Endodermal cell (in vitro differentiated cells): ENCODE measurements around the gene STRN3. TPM values are rescaled to one million over a fixed set of nuclear protein-coding genes. Genes with fewer than 3 reads are reported as not detected.

Experiments used
- DNase-seq: peaks from one replicate; pipeline ENCODE4 v3.0.0-alpha.2; 2017
- H3K27ac ChIP-seq: 2 replicates; pipeline ENCODE4 v1.5.1; 2013; ENCODE audit warnings: mild to moderate bottlenecking, low read depth, low read length, moderate library complexity
- H3K27me3 ChIP-seq: 2 replicates; pipeline ENCODE4 v1.6.1; 2013; ENCODE audit warnings: mild to moderate bottlenecking, low read length, moderate library complexity; ENCODE audit not compliant: insufficient read depth, control insufficient read depth, poor library complexity, severe bottlenecking
- H3K36me3 ChIP-seq: 2 replicates; pipeline ENCODE4 v1.7.0; 2013; ENCODE audit warnings: mild to moderate bottlenecking, low read length, moderate library complexity; ENCODE audit not compliant: control insufficient read depth, insufficient read depth
- H3K4me1 ChIP-seq: one replicate; pipeline ENCODE4 v1.7.0; 2013; ENCODE audit warnings: low read length; ENCODE audit not compliant: control insufficient read depth, insufficient read depth
- H3K4me3 ChIP-seq: 2 replicates; pipeline ENCODE4 v1.5.1; 2013; ENCODE audit warnings: mild to moderate bottlenecking, low read length, moderate library complexity
- H3K9ac ChIP-seq: 2 replicates; pipeline ENCODE4 v1.6.1; 2013; ENCODE audit warnings: mild to moderate bottlenecking, low read length, moderate library complexity; ENCODE audit not compliant: poor library complexity, severe bottlenecking; ENCODE audit errors: extremely low read depth
- H3K9me3 ChIP-seq: 2 replicates; pipeline ENCODE4 v1.6.1; 2013; ENCODE audit warnings: mild to moderate bottlenecking, low read length, moderate library complexity; ENCODE audit not compliant: control insufficient read depth
- H3K27ac Mint-ChIP-seq: 2 replicates; pipeline ENCODE4 v1.8.0; 2020; ENCODE audit warnings: mixed read lengths
- H3K27me3 Mint-ChIP-seq: 2 replicates; pipeline ENCODE4 v1.8.0; 2021; ENCODE audit warnings: mild to moderate bottlenecking, mixed read lengths; ENCODE audit not compliant: insufficient read depth
- H3K36me3 Mint-ChIP-seq: 2 replicates; pipeline ENCODE4 v1.8.0; 2020; ENCODE audit warnings: low read depth, mixed read lengths
- H3K4me1 Mint-ChIP-seq: 2 replicates; pipeline ENCODE4 v1.8.0; 2020; ENCODE audit warnings: mixed read lengths
- H3K4me3 Mint-ChIP-seq: 2 replicates; pipeline ENCODE4 v1.8.0; 2020; ENCODE audit warnings: mild to moderate bottlenecking, moderate library complexity, mixed read lengths
- H3K9me3 Mint-ChIP-seq: 2 replicates; pipeline ENCODE4 v1.8.0; 2020; ENCODE audit warnings: mild to moderate bottlenecking, mixed read lengths
- WGBS, 2 experiments: methylation state at CpG; one replicate each; pipeline versions ENCODE4 v1.1.5 to v1.1.7; 2013; ENCODE audit warnings: missing lambda C conversion rate in 2 of 2, mixed read lengths in 1 of 2; ENCODE audit not compliant: insufficient coverage in 1 of 2, insufficient read length in 1 of 2; 5-methylcytosine and 5-hydroxymethylcytosine counted together
- total RNA-seq, 2 donors: library from RNA; stranded (reverse); fragmentation: NEBNext Ultra II Directional in 1 of 2; extraction: Animal tissue kit (Norgen Biotek cat#: 25700) in 1 of 2; gene quantifications; 2 replicates in 1 of 2; 3 replicates in 1 of 2; pipeline ENCODE4 v1.2.1, GENCODE V29; 2021
- TF ChIP-seq, protein P1 (sequence below): fragments of 200-600 bp; sonication (generic); conservative IDR thresholded peaks from 2 replicates; pipeline ENCODE4 v1.5.0; 2021; ENCODE audit warnings: antibody characterized with exemption, mild to moderate bottlenecking

STRN3 gene
- total RNA-seq, 2 donors from 2014 or later = 56.5 to 58.9 TPM

- H3K9me3 Mint-ChIP-seq = no peaks in the 10 kb centered on the region
- Histone ChIP-seq H3K27ac (no peak overlapping the region), H3K4me3 (no peak overlapping the region), H3K9ac (no peak overlapping the region), H3K36me3 (peaks cover 74% of the 10 kb centered on the region), H3K27me3 (no peaks in the 10 kb centered on the region), H3K4me1 (no peaks in the 10 kb centered on the region), H3K9me3 (no peaks in the 10 kb centered on the region)
- H3K4me1 Mint-ChIP-seq = no peaks in the 10 kb centered on the region
- H3K36me3 Mint-ChIP-seq = peaks cover 28% of the 10 kb centered on the region
- no peak for DNase-seq
- 100% methylated on average over 1 of the region's 1 CpG; no CpG with 5 or more reads in 1 of the 2 experiments for WGBS, 2 experiments
- no peaks in the 10 kb centered on the region for H3K27me3 Mint-ChIP-seq
- H3K4me3 Mint-ChIP-seq = no peak overlapping the region
- TF ChIP-seq, protein P1, sequence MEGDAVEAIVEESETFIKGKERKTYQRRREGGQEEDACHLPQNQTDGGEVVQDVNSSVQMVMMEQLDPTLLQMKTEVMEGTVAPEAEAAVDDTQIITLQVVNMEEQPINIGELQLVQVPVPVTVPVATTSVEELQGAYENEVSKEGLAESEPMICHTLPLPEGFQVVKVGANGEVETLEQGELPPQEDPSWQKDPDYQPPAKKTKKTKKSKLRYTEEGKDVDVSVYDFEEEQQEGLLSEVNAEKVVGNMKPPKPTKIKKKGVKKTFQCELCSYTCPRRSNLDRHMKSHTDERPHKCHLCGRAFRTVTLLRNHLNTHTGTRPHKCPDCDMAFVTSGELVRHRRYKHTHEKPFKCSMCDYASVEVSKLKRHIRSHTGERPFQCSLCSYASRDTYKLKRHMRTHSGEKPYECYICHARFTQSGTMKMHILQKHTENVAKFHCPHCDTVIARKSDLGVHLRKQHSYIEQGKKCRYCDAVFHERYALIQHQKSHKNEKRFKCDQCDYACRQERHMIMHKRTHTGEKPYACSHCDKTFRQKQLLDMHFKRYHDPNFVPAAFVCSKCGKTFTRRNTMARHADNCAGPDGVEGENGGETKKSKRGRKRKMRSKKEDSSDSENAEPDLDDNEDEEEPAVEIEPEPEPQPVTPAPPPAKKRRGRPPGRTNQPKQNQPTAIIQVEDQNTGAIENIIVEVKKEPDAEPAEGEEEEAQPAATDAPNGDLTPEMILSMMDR = no peak
- no peak overlapping the region for H3K27ac Mint-ChIP-seq
These were observed 111.4 kb downstream of the STRN3 start for GRCh38 chr14:30914812-30915211.

DNA sequence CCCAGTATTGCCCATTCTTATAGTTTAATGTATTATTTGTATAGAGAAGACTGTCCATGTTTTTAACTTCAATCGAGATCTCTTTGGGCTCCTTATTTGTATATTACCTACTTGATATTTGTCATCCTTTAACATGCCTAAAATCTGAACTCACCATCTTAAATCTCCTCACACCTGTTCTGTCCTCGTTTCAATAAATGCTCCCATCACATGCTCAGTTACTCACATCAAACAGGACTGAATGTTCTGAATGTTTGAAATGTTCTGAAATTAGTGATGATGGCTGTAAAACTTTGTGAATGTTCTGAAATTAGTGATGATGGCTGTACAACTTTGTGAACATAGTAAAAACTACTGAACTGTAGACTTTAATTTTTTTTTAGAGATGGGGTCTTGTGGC, 117.4 kb downstream of the STRN3 start:
- no peaks in the 10 kb centered on the region for H3K27me3 Mint-ChIP-seq
- Histone ChIP-seq H3K9me3 (no peaks in the 10 kb centered on the region), H3K4me3 (no peak overlapping the region), H3K4me1 (no peaks in the 10 kb centered on the region), H3K27me3 (no peaks in the 10 kb centered on the region), H3K9ac (no peak overlapping the region), H3K36me3 (peaks cover 95% of the 10 kb centered on the region), H3K27ac (no peak overlapping the region)
- no peaks in the 10 kb centered on the region for H3K9me3 Mint-ChIP-seq
- WGBS, 2 experiments = 71 to 95% methylated on average over 1 to 2 of the region's 2 CpGs
- peaks cover 35% of the 10 kb centered on the region for H3K36me3 Mint-ChIP-seq
- H3K4me1 Mint-ChIP-seq = no peaks in the 10 kb centered on the region
- no peak overlapping the region for H3K27ac Mint-ChIP-seq
- no peak overlapping the region for H3K4me3 Mint-ChIP-seq
- TF ChIP-seq, protein P1 = no peak
- DNase-seq = no peak

DNA sequence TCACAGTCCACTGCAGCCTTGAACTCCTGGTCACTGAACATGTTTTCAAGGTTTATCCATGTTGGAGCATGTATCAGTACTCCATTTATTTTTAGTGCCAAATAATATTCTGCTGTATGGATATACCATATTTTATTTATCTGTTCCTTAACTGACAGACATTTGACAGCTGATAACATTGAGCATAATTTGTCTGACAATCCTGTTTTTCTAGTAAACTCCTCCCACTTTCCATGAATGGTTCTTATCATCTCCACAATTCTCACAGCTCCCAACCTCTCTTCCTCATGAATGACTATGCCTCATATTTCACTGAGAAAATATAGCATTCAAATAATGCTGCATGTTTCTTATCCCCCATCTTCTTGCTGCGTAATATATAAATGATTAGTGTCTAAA, 118.5 kb downstream of the STRN3 start:
- peaks cover 38% of the 10 kb centered on the region for H3K36me3 Mint-ChIP-seq
- WGBS, 2 experiments = 100% methylated on average over 1 of the region's 1 CpG; no CpG with 5 or more reads in 1 of the 2 experiments
- H3K27ac Mint-ChIP-seq = no peak overlapping the region
- no peaks in the 10 kb centered on the region for H3K27me3 ChIP-seq
- H3K27ac ChIP-seq = no peak overlapping the region
- H3K27me3 Mint-ChIP-seq = no peaks in the 10 kb centered on the region
- H3K4me3 ChIP-seq = no peak overlapping the region
- peaks cover 95% of the 10 kb centered on the region for H3K36me3 ChIP-seq
- no peaks in the 10 kb centered on the region for H3K4me1 Mint-ChIP-seq
- DNase-seq = no peak
- no peak overlapping the region for H3K4me3 Mint-ChIP-seq
- H3K9me3 ChIP-seq = no peaks in the 10 kb centered on the region
- no peaks in the 10 kb centered on the region for H3K9me3 Mint-ChIP-seq
- H3K4me1 ChIP-seq = no peaks in the 10 kb centered on the region
- no peak overlapping the region for H3K9ac ChIP-seq
- TF ChIP-seq, protein P1 = no peak
